Osteocyte (in vitro differentiated cells): ENCODE results near the gene CILP. TPM values are rescaled to one million over a fixed set of nuclear protein-coding genes. Genes with fewer than 3 reads are reported as not detected.
A peak's percentile ranks its signal among the peaks of the same experiment; 100 is the strongest.
"Not testable (repeated sequence)": the region's sequence is repeated elsewhere in the genome, so short reads cannot be mapped to it uniquely, and the experiment has no call there.

Experiments
- DNase-seq: peaks from one replicate; pipeline ENCODE4 v3.0.0; 2021; ENCODE audit warnings: mixed read lengths; ENCODE audit not compliant: unreplicated experiment; ENCODE audit errors: extremely low spot score
- H3K27ac Mint-ChIP-seq: one replicate; pipeline ENCODE4 v1.8.0; 2021; ENCODE audit warnings: mild to moderate bottlenecking, mixed read lengths; ENCODE audit not compliant: unreplicated experiment
- H3K27me3 Mint-ChIP-seq: one replicate; pipeline ENCODE4 v1.8.0; 2021; ENCODE audit warnings: mixed read lengths; ENCODE audit not compliant: unreplicated experiment
- H3K36me3 Mint-ChIP-seq: one replicate; pipeline ENCODE4 v1.8.0; 2021; ENCODE audit warnings: mixed read lengths; ENCODE audit not compliant: unreplicated experiment
- H3K4me1 Mint-ChIP-seq: one replicate; pipeline ENCODE4 v1.8.0; 2021; ENCODE audit warnings: mixed read lengths; ENCODE audit not compliant: unreplicated experiment
- H3K4me3 Mint-ChIP-seq: one replicate; pipeline ENCODE4 v1.8.0; 2021; ENCODE audit warnings: mild to moderate bottlenecking, moderate library complexity, mixed read lengths; ENCODE audit not compliant: unreplicated experiment
- H3K9me3 Mint-ChIP-seq: one replicate; pipeline ENCODE4 v1.8.0; 2021; ENCODE audit warnings: mixed read lengths; ENCODE audit not compliant: unreplicated experiment
- CTCF ChIP-seq: fragments of 200-600 bp; sonication (generic); IDR thresholded peaks from 2 replicates; pipeline ENCODE4 v1.5.0; 2021; ENCODE audit warnings: antibody characterized with exemption, mild to moderate bottlenecking, moderate library complexity
- total RNA-seq: library from RNA; stranded (reverse); gene quantifications from 2 replicates; pipeline ENCODE4 v1.2.1, GENCODE V29; 2021

The CILP gene
- total RNA-seq, 1 donor from 2014 or later, result 0.19 TPM

- peak; percentile 88 for DNase-seq
- Mint-ChIP-seq H3K4me3 (peak overlapping the region; percentile 97), H3K9me3 (no peaks in the 10 kb centered on the region)
Observed at GRCh38 chr15:65184305-65184867, 26.9 kb downstream of the CILP start.

GRCh38 chr15:65183865-65184159, 27.5 kb downstream of the CILP start:
- Mint-ChIP-seq H3K36me3 (peaks cover 4% of the 10 kb centered on the region), H3K27me3 (no peaks in the 10 kb centered on the region), H3K27ac (peak overlapping the region; percentile 98), H3K4me3 (peak overlapping the region; percentile 97), H3K9me3 (no peaks in the 10 kb centered on the region), H3K4me1 (peaks cover 31% of the 10 kb centered on the region)
- no peak for DNase-seq
- TF ChIP-seq CTCF, result no peak

More at GRCh38 chr15:65184305-65184867, 26.9 kb downstream of the CILP start:
- Mint-ChIP-seq H3K27ac (peak overlapping the region; percentile 98), H3K4me1 (peaks cover 31% of the 10 kb centered on the region), H3K27me3 (no peaks in the 10 kb centered on the region), H3K36me3 (peaks cover 4% of the 10 kb centered on the region)
- no peak for TF ChIP-seq CTCF

GRCh38 chr15:65182538-65182937, 28.7 kb downstream of the CILP start:
- Mint-ChIP-seq H3K4me3 (peak overlapping the region; percentile 97), H3K36me3 (peaks cover 8% of the 10 kb centered on the region), H3K9me3 (no peaks in the 10 kb centered on the region), H3K4me1 (peaks cover 31% of the 10 kb centered on the region), H3K27ac (peak overlapping the region; percentile 98), H3K27me3 (no peaks in the 10 kb centered on the region)
- no peak for DNase-seq
- TF ChIP-seq CTCF, result no peak

GRCh38 chr15:65181582-65182353, 29.5 kb downstream of the CILP start:
- Mint-ChIP-seq H3K4me3 (peak overlapping the region; percentile 50), H3K4me1 (peaks cover 36% of the 10 kb centered on the region), H3K36me3 (peaks cover 10% of the 10 kb centered on the region), H3K27ac (peak overlapping the region; percentile 50)
- DNase-seq, H3K9me3 Mint-ChIP-seq, H3K27me3 Mint-ChIP-seq: not testable (repeated sequence)

GRCh38 chr15:65180167-65180566, 31.1 kb downstream of the CILP start:
- H3K4me1 Mint-ChIP-seq, result peaks cover 44% of the 10 kb centered on the region
- H3K27ac Mint-ChIP-seq, result no peak overlapping the region
- no peak overlapping the region for H3K4me3 Mint-ChIP-seq
- no peak for DNase-seq
- H3K27me3 Mint-ChIP-seq, result no peaks in the 10 kb centered on the region
- H3K36me3 Mint-ChIP-seq, result peaks cover 16% of the 10 kb centered on the region
- H3K9me3 Mint-ChIP-seq, result no peaks in the 10 kb centered on the region
- no peak for TF ChIP-seq CTCF
